H1 (cell line): ENCODE results near the gene TPRG1L. TPM values are rescaled to one million over a fixed set of nuclear protein-coding genes. Genes with fewer than 3 reads are reported as not detected.

Experiments used
- CTCF ChIA-PET: fragments of 300-600 bp; sonication (Branson Sonifier 250); formaldehyde crosslinking; loops from one replicate; lab custom pipeline; 2021; ENCODE audit not compliant: partially characterized antibody; lab: Charles Lee
- POLR2A ChIA-PET: fragments of 300-600 bp; sonication (Branson Sonifier 250); formaldehyde crosslinking; loops from one replicate; lab custom pipeline; 2021; ENCODE audit warnings: inconsistent platforms; ENCODE audit not compliant: partially characterized antibody; lab: Charles Lee
- DNase-seq, 2 experiments: peaks; one replicate each; pipeline versions ENCODE4 v3.0.0 to v3.0.0-alpha.2; 2010 to 2022; ENCODE audit warnings: low spot score in 2 of 2, low read depth in 1 of 2, mixed read lengths in 1 of 2
- FAIRE-seq: peaks from 2 replicates; lab custom pipeline; 2011; peaks lifted over from hg19 to GRCh38; lab: Jason Lieb, UNC
- H2AFZ ChIP-seq: 2 replicates; pipeline ENCODE4 v1.8.1; 2012; ENCODE audit warnings: low read length, inconsistent platforms
- H2AK5ac ChIP-seq: 2 replicates; pipeline ENCODE4 v1.6.1; 2013; ENCODE audit warnings: low read depth, low read length
- H2BK120ac ChIP-seq: replicated peaks from 2 replicates; pipeline ENCODE3; 2013; ENCODE audit warnings: low read depth, low read length, inconsistent platforms
- H2BK12ac ChIP-seq: 2 replicates; pipeline ENCODE4 v1.6.1; 2013; ENCODE audit warnings: low read depth, low read length
- H2BK15ac ChIP-seq: 2 replicates; pipeline ENCODE4 v1.6.1; 2013; ENCODE audit warnings: low read length
- H2BK20ac ChIP-seq: 2 replicates; pipeline ENCODE4 v1.6.1; 2013; ENCODE audit warnings: low read length
- H2BK5ac ChIP-seq: 2 replicates; pipeline ENCODE4 v1.6.1; 2013; ENCODE audit warnings: low read depth, low read length
- H3K14ac ChIP-seq: 2 replicates; pipeline ENCODE4 v1.6.1; 2013; ENCODE audit warnings: inconsistent platforms; ENCODE audit not compliant: insufficient read length
- H3K18ac ChIP-seq: 2 replicates; pipeline ENCODE4 v1.6.1; 2013; ENCODE audit warnings: low read length; ENCODE audit errors: extremely low read depth
- H3K23ac ChIP-seq: 2 replicates; pipeline ENCODE4 v1.6.1; 2013; ENCODE audit warnings: inconsistent platforms; ENCODE audit not compliant: insufficient read length
- H3K23me2 ChIP-seq: 2 replicates; pipeline ENCODE4 v1.6.1; 2013; ENCODE audit warnings: low read depth, low read length
- H3K27ac ChIP-seq: 2 replicates; pipeline ENCODE4 v1.6.1; 2011; ENCODE audit warnings: low read depth, low read length, inconsistent platforms
- H3K27me3 ChIP-seq, 4 experiments: replicated peaks in 1 of 4; 1 replicate in 1 of 4; 2 replicates in 3 of 4; pipeline versions ENCODE4 v1.6.1 to v1.8.1; 2011 to 2013; ENCODE audit warnings: low read length in 3 of 4, mild to moderate bottlenecking in 3 of 4, inconsistent platforms in 2 of 4, mixed read lengths in 2 of 4, moderate library complexity in 1 of 4; ENCODE audit not compliant: control insufficient read depth in 3 of 4, insufficient read depth in 3 of 4; ENCODE audit errors: extremely low read depth in 1 of 4
- H3K36me3 ChIP-seq, 4 experiments: 2 replicates each; pipeline versions ENCODE4 v1.6.1 to v1.8.1; 2011 to 2013; ENCODE audit warnings: mild to moderate bottlenecking in 4 of 4, low read length in 3 of 4, moderate library complexity in 2 of 4, control low read depth in 1 of 4, inconsistent platforms in 1 of 4; ENCODE audit not compliant: insufficient read depth in 4 of 4, control insufficient read depth in 2 of 4
- H3K4ac ChIP-seq: replicated peaks from 2 replicates; pipeline ENCODE3; 2013; ENCODE audit warnings: low read length, low read depth, mixed read lengths, inconsistent platforms; ENCODE audit not compliant: insufficient read length
- H3K4me1 ChIP-seq, 4 experiments: replicated peaks in 1 of 4; 1 replicate in 1 of 4; 2 replicates in 3 of 4; pipeline versions ENCODE4 v1.6.1 to v1.8.1; 2011 to 2013; ENCODE audit warnings: low read length in 3 of 4, inconsistent platforms in 2 of 4, mixed read lengths in 1 of 4; ENCODE audit not compliant: insufficient read depth in 4 of 4, control insufficient read depth in 3 of 4
- H3K4me2 ChIP-seq, 2 experiments: 2 replicates each; pipeline versions ENCODE4 v1.6.1 to v1.8.1; 2011 to 2013; ENCODE audit warnings: low read depth in 2 of 2, low read length in 2 of 2, control low read depth in 1 of 2, inconsistent platforms in 1 of 2, mild to moderate bottlenecking in 1 of 2; ENCODE audit not compliant: insufficient read depth in 1 of 2
- H3K4me3 ChIP-seq, 4 experiments: fragments of 200-600, 300-600 bp in 1 of 4; sonication (generic), shearing (Covaris generic), sonication (Bioruptor Twin) in 1 of 4; 2 replicates each; pipeline versions ENCODE4 v1.5.1 to v1.8.1; 2011 to 2016; ENCODE audit warnings: low read length in 4 of 4, low read depth in 3 of 4, control low read depth in 2 of 4, inconsistent platforms in 2 of 4, mild to moderate bottlenecking in 2 of 4, mixed read lengths in 1 of 4, moderate library complexity in 1 of 4; ENCODE audit not compliant: insufficient read depth in 2 of 4; ENCODE audit errors: extremely low read depth in 1 of 4
- H3K56ac ChIP-seq: replicated peaks from 2 replicates; pipeline ENCODE3; 2013; ENCODE audit warnings: low read depth, mild to moderate bottlenecking, mixed read lengths, low read length, inconsistent platforms; ENCODE audit not compliant: insufficient read length
- H3K79me1 ChIP-seq: 2 replicates; pipeline ENCODE4 v1.6.1; 2013; ENCODE audit warnings: low read depth, low read length, control low read depth
- H3K79me2 ChIP-seq, 2 experiments: 2 replicates each; pipeline versions ENCODE4 v1.6.1 to v1.8.1; 2012 to 2013; ENCODE audit warnings: low read length in 2 of 2, mild to moderate bottlenecking in 2 of 2, inconsistent platforms in 1 of 2; ENCODE audit not compliant: insufficient read depth in 2 of 2, control insufficient read depth in 1 of 2
- H3K9ac ChIP-seq, 4 experiments: replicated peaks in 1 of 4; 1 replicate in 1 of 4; 2 replicates in 3 of 4; pipeline versions ENCODE4 v1.6.1 to v1.8.1; 2011 to 2013; ENCODE audit warnings: low read depth in 3 of 4, low read length in 3 of 4, control low read depth in 2 of 4, mild to moderate bottlenecking in 2 of 4, moderate library complexity in 2 of 4, inconsistent platforms in 1 of 4; ENCODE audit errors: extremely low read depth in 1 of 4
- H3K9me3 ChIP-seq, 2 experiments: 2 replicates each; pipeline versions ENCODE4 v1.6.1 to v1.8.1; 2012 to 2013; ENCODE audit warnings: mild to moderate bottlenecking in 2 of 2, moderate library complexity in 2 of 2, control low read depth in 1 of 2, inconsistent platforms in 1 of 2, low read depth in 1 of 2, low read length in 1 of 2, mixed read lengths in 1 of 2; ENCODE audit not compliant: insufficient read depth in 2 of 2
- H4K20me1 ChIP-seq, 2 experiments: replicated peaks in 1 of 2; 2 replicates each; pipeline versions ENCODE3 to v1.8.1; 2011 to 2013; ENCODE audit warnings: inconsistent platforms in 2 of 2, low read length in 2 of 2, mild to moderate bottlenecking in 1 of 2; ENCODE audit not compliant: insufficient read depth in 2 of 2, control insufficient read depth in 1 of 2
- H4K5ac ChIP-seq: 2 replicates; pipeline ENCODE4 v1.6.1; 2013; ENCODE audit warnings: low read length, low read depth, mixed read lengths, inconsistent platforms; ENCODE audit not compliant: insufficient read length
- H4K8ac ChIP-seq: 2 replicates; pipeline ENCODE4 v1.8.0; 2013; ENCODE audit warnings: mild to moderate bottlenecking, moderate library complexity, low read length, inconsistent platforms; ENCODE audit not compliant: insufficient read depth; ENCODE audit errors: extremely low read depth
- H4K91ac ChIP-seq: replicated peaks from 2 replicates; pipeline ENCODE3; 2013; ENCODE audit warnings: low read length, mixed read lengths, inconsistent platforms; ENCODE audit not compliant: insufficient read length
- WGBS, 2 experiments: shearing (Covaris generic) in 1 of 2; methylation state at CpG; one replicate each; pipeline versions ENCODE4 v1.1.6 to v1.1.7; 2013 to 2015; ENCODE audit warnings: low lambda C conversion rate in 2 of 2, mixed read lengths in 2 of 2, inconsistent platforms in 1 of 2, low coverage in 1 of 2, missing lambda C conversion rate in 1 of 2; ENCODE audit not compliant: insufficient replicate concordance in 2 of 2, insufficient coverage in 1 of 2, insufficient read length in 1 of 2; ENCODE audit errors: extremely low coverage in 1 of 2, missing lambda C conversion rate in 1 of 2; 5-methylcytosine and 5-hydroxymethylcytosine counted together
- polyA plus RNA-seq, 7 experiments: library from polyadenylated mRNA; depleted of rRNA in 3 of 7; stranded (reverse) in 5 of 7; unstranded in 2 of 7; fragments of >200 nt in 5 of 7; fragments of 200-250 nt in 2 of 7; gene quantifications; 1 replicate in 5 of 7; 2 replicates in 1 of 7; 4 replicates in 1 of 7; pipeline versions ENCODE4 v1.2.1 to v1.2.3, GENCODE V29; 2011 to 2013; ENCODE audit warnings: missing spikeins in 2 of 7, mixed read lengths in 2 of 7
- total RNA-seq: library from RNA; stranded (reverse); fragmentation: NEBNext Ultra II Directional; extraction: Animal tissue kit (Norgen Biotek cat#: 25700); gene quantifications from 2 replicates; pipeline ENCODE4 v1.2.1, GENCODE V29; 2021

TPRG1L gene
- total and polyA plus RNA-seq, 2 of the 8 experiments (the other 6 are each of a cell fraction or from before 2014, with no cell fraction given), result 21.7 to 22.3 TPM

DNA sequence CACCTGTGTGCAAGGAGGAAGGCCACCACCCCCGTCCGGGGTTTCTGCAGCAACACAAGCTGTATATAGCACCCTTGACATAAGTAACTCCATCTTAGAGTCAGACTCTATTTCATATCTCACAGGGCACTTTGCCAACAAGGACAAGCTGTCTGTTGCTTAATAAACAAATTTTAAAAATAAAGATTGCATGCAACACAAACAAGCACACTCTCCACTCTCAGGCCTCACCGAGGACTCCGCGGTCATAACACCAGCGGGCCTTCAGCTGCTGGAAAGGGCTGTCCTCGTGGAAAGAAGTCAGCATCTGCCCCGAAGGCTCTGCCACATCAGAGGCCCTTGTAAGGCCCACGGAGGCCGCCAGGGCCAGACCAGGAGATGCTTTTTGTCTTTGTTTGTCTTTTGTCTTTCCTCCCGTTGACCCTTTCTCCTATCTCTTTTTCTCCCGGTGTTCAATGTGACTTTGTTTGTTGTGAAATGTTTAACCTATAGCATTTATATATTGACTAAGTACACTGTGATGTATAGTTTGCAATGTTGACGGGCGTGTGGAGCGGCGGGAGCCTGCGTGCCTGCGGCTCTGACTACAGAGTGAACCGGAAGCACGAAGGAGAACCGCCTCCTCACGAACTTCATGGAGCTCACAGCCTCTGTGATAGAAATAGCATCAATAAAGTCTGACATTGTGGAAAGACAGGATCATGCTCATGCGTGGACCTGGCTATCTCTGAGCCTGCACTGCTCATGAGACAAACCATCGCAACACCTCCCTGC lies 37.6 kb upstream of the TPRG1L start:
- H3K27me3 ChIP-seq, result no peaks in the 10 kb centered on the region
- no peak overlapping the region for H3K4me2 ChIP-seq
- H3K14ac ChIP-seq, result no peak overlapping the region
- H3K23ac ChIP-seq, result no peak overlapping the region
- H4K91ac ChIP-seq, result no peak overlapping the region
- no peaks in the 10 kb centered on the region for H3K79me1 ChIP-seq
- H3K79me2 ChIP-seq, result no peaks in the 10 kb centered on the region
- 0 out of 2 replicates have a peak, but pooled peaks cover 3% of the 10 kb centered on the region for H3K23me2 ChIP-seq
- H3K9me3 ChIP-seq, result peaks cover 11 to 12% of the 10 kb centered on the region in 2 experiments; a peak in 2 of 4 replicates
- FAIRE-seq (no peak), DNase-seq (no peak)
- no peak overlapping the region for H2AFZ ChIP-seq
- no peak overlapping the region for H2BK12ac ChIP-seq
- H3K18ac ChIP-seq, result no peak overlapping the region
- POLR2A ChIA-PET, result interaction anchor here (0.6 to 1.5 kb wide), 2 partner anchors 14 to 101 kb away, joined by 3 read pairs; no protein-coding TSS in a partner anchor
- H3K4me3 ChIP-seq, result no peak overlapping the region
- no peak overlapping the region for H3K4ac ChIP-seq
- peaks cover 0 to 4% of the 10 kb centered on the region in 2 experiments for H4K20me1 ChIP-seq
- no peak overlapping the region for H3K9ac ChIP-seq
- no peaks in the 10 kb centered on the region; a peak in 1 of 8 replicates for H3K36me3 ChIP-seq
- no peak overlapping the region for H4K5ac ChIP-seq
- H3K27ac ChIP-seq, result no peak overlapping the region
- 0 out of 2 replicates have a peak overlapping the region, but pooled peaks have one; percentile 68 for H4K8ac ChIP-seq
- CTCF ChIA-PET, result interaction anchor here (0.7 to 9.7 kb wide), 19 partner anchors 8 to 137 kb away, joined by 3 to 132 read pairs (median 4); partner anchors contain the start of genes MEGF6 and TPRG1L
- H2BK20ac ChIP-seq, result no peak overlapping the region
- no peak overlapping the region for H2BK15ac ChIP-seq
- 91% methylated on average over 24 of the region's 24 CpGs; no CpG with 5 or more reads in 1 of the 2 experiments for WGBS, 2 experiments
- peaks cover 0 to 4% (median 3%) of the 10 kb centered on the region in 4 experiments; a peak in 4 of 7 replicates for H3K4me1 ChIP-seq
- no peak overlapping the region for H2BK120ac ChIP-seq
- no peak overlapping the region for H2AK5ac ChIP-seq
- no peak overlapping the region for H2BK5ac ChIP-seq
- no peak overlapping the region for H3K56ac ChIP-seq
